Karpas-422 (cell line): ENCODE measurements around the gene CTIF. TPM values are rescaled to one million over a fixed set of nuclear protein-coding genes. Genes with fewer than 3 reads are reported as not detected.

Experiments used
- DNase-seq: peaks from one replicate; pipeline ENCODE4 v3.0.0-alpha.2; 2015
- H2AFZ ChIP-seq: fragments of 200-600 bp; sonication (generic); 2 replicates; pipeline ENCODE4 v1.6.1; 2014; ENCODE audit warnings: antibody characterized with exemption, low read length, mixed read lengths
- H3K27ac ChIP-seq: fragments of 200-600 bp; sonication (generic); 2 replicates; pipeline ENCODE4 v1.5.1; 2014; ENCODE audit warnings: mild to moderate bottlenecking, low read length, moderate library complexity
- H3K27me3 ChIP-seq: fragments of 200-600 bp; sonication (generic); 2 replicates; pipeline ENCODE4 v1.6.1; 2014; ENCODE audit warnings: low read length, mixed read lengths
- H3K36me3 ChIP-seq: fragments of 200-600 bp; sonication (generic); 2 replicates; pipeline ENCODE4 v1.6.1; 2014; ENCODE audit warnings: low read length, mixed read lengths; ENCODE audit not compliant: insufficient read depth
- H3K4me1 ChIP-seq: fragments of 200-600 bp; sonication (generic); 2 replicates; pipeline ENCODE4 v1.6.1; 2014; ENCODE audit warnings: mild to moderate bottlenecking, low read length, mixed read lengths
- H3K4me2 ChIP-seq: fragments of 200-600 bp; sonication (generic); 2 replicates; pipeline ENCODE4 v1.6.1; 2014; ENCODE audit warnings: low read length, low read depth, mild to moderate bottlenecking; ENCODE audit not compliant: poor library complexity, severe bottlenecking
- H3K4me3 ChIP-seq: fragments of 200-600 bp; sonication (generic); 2 replicates; pipeline ENCODE4 v1.5.1; 2014; ENCODE audit warnings: mild to moderate bottlenecking, antibody characterized with exemption, low read length, mixed read lengths
- H3K79me2 ChIP-seq: fragments of 200-600 bp; sonication (generic); 2 replicates; pipeline ENCODE4 v1.6.1; 2014; ENCODE audit warnings: mild to moderate bottlenecking, low read length, mixed read lengths
- H3K9ac ChIP-seq: fragments of 200-600 bp; sonication (generic); 2 replicates; pipeline ENCODE4 v1.6.0; 2014; ENCODE audit warnings: low read length
- H3K9me2 ChIP-seq: fragments of 200-600 bp; sonication (generic), shearing (Covaris generic); replicated peaks from 2 replicates; pipeline ENCODE4 v1.6.0; 2014; ENCODE audit warnings: mild to moderate bottlenecking, low read length, moderate library complexity; ENCODE audit not compliant: insufficient read depth
- H3K9me3 ChIP-seq: fragments of 300-700, 200-600 bp; sonication (generic); 2 replicates; pipeline ENCODE4 v1.6.1; 2014; ENCODE audit warnings: low read length, mixed read lengths
- H4K20me1 ChIP-seq: fragments of 200-600 bp; sonication (generic); 2 replicates; pipeline ENCODE4 v1.6.1; 2014; ENCODE audit warnings: mild to moderate bottlenecking, antibody characterized with exemption, low read length, low read depth; ENCODE audit not compliant: insufficient read depth
- total RNA-seq: library from RNA; depleted of rRNA; stranded (reverse); fragments of >200 nt; shearing (Covaris generic); gene quantifications from 2 replicates; pipeline ENCODE4 v1.2.3, GENCODE V29; 2014; ENCODE audit warnings: low replicate concordance

Gene CTIF
- total RNA-seq, 1 experiment from 2014 or later = 0.60 TPM

DNA sequence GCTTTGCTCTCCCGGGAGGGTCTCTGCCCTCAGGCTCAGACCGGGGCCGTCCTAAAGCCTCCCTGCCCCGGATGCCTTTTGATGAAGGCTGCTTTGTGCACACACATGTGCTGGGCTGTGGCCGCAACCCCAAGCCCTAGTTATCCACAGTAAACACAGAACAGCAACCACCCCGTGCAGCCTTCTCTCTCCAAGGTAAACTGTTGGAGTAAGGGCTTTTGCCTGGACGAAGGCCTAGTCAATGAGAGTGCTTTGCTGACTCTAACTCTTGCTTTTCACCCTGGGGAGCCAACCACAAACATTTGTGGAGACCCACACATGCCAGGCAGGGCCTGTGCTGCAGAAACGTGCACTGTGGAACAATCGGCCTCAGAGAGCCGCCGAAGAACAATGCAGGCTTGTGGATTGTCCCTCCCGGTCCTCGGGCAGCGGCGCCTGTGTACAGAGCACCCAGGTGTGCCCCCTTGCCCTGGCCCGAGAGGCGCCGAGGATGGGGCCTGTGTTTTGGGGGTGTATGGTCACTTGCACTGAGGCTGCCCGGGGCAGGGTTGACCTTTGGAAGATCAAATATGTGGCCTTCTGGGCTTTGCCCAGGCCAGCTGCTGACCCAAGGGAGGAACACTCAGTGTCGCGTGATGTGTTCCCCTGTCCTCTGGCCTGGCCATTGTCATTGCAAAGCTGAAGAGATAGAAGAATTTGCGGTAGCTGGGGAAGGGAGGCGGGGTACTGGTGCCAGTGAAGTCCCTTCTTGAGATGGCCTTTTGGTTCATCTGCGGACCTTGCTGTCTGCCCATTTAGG is 37.0 kb downstream of the CTIF start:
- no peaks in the 10 kb centered on the region for H3K9me3 ChIP-seq
- no peaks in the 10 kb centered on the region for H3K79me2 ChIP-seq

DNA sequence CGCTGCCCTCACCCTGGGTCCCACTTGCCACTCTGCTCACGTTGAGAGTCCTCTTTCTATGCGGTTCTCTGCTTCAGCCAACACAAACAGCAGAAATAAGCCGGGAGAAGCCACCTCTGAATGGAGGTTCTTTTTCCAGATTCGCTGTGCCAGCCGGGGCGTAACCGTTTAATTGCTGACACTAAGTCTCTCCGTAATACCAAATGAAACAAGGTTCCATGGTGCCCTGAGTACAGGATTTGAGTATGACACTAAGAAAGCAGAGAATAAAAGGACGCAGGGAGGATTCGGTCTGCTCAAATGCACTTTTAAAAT is 37.6 kb downstream of the CTIF start:
- Histone ChIP-seq H3K36me3 (no peaks in the 10 kb centered on the region), H3K9ac (no peak overlapping the region), H4K20me1 (0 out of 2 replicates have a peak, but pooled peaks cover 2% of the 10 kb centered on the region), H3K79me2 (no peaks in the 10 kb centered on the region), H3K27ac (no peak overlapping the region), H3K4me3 (no peak overlapping the region), H3K9me2 (no peaks in the 10 kb centered on the region), H3K27me3 (no peaks in the 10 kb centered on the region), H2AFZ (no peak overlapping the region), H3K4me1 (no peaks in the 10 kb centered on the region), H3K4me2 (no peak overlapping the region), H3K9me3 (no peaks in the 10 kb centered on the region)
- DNase-seq = no peak

More for the DNA sequence above, 37.0 kb downstream of the CTIF start:
- H3K27ac ChIP-seq = no peak overlapping the region
- no peaks in the 10 kb centered on the region for H3K27me3 ChIP-seq
- no peak overlapping the region for H3K4me3 ChIP-seq
- no peak overlapping the region for H3K4me2 ChIP-seq
- H3K36me3 ChIP-seq = no peaks in the 10 kb centered on the region
- H2AFZ ChIP-seq = no peak overlapping the region
- no peak for DNase-seq
- no peak overlapping the region for H3K9ac ChIP-seq
- H3K4me1 ChIP-seq = no peaks in the 10 kb centered on the region
- no peaks in the 10 kb centered on the region for H4K20me1 ChIP-seq
- H3K9me2 ChIP-seq = no peaks in the 10 kb centered on the region

DNA sequence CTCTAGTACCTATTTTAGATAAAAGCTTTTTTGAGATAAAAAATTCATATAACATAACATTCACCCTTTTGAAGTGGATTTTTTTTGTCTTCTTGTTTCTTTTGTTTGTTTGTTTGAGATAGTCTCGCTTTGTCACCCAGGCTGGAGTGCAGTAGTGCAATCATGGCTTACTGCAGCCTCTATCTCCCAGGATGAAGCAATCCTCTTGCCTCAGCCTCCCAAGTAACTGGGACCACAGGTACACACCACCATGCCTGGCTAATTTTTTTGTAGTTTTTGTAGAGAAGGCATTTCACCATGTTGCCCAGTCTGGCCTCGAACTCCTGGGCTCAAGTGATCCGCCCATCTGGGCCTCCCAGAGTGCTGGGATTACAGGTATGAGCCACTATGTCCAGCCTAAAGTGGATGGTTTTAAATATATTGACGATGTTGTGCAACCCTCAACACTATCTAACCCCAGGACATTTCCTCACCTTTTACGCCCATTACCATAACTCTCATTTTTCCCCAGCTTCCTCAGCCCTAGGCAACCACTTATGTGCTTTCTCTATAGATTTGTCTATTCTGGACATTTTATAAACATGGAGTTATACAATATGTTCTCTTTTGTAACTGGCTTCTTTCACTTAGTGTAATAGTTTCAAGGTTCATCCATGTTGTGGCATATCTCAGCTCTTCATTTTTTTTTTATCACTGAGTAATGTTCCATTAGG is 38.8 kb downstream of the CTIF start:
- H2AFZ ChIP-seq = no peak overlapping the region
- H3K9ac ChIP-seq = no peak overlapping the region
- H3K27me3 ChIP-seq = no peaks in the 10 kb centered on the region
- H3K4me2 ChIP-seq = no peak overlapping the region
- 0 out of 2 replicates have a peak, but pooled peaks cover 4% of the 10 kb centered on the region for H4K20me1 ChIP-seq
- no peak overlapping the region for H3K27ac ChIP-seq
- H3K79me2 ChIP-seq = no peaks in the 10 kb centered on the region
- no peak overlapping the region for H3K4me3 ChIP-seq
- H3K36me3 ChIP-seq = no peaks in the 10 kb centered on the region
- H3K9me3 ChIP-seq = no peaks in the 10 kb centered on the region
- no peaks in the 10 kb centered on the region for H3K4me1 ChIP-seq
- no peaks in the 10 kb centered on the region for H3K9me2 ChIP-seq
- no peak for DNase-seq

DNA sequence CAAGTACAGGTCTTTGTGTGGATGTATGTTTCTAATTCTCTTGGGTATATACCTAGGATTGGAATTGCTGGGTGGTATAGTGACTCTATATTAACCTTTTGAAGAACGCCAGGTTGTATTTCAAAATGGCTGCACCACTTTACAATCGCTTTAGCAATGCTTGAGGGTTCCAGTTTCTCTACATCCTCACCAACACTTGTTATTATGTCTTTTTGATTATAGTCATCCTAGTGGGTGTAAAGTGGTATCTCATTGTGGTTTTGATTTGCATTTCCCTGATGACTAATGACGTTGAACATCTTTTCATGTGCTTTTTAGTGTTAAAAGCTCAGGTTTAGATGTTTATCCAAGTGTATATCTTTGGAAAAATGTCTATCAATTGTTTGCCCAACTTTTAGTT is 39.5 kb downstream of the CTIF start:
- Histone ChIP-seq H3K79me2 (no peaks in the 10 kb centered on the region), H2AFZ (no peak overlapping the region)
- DNase-seq = no peak

DNA sequence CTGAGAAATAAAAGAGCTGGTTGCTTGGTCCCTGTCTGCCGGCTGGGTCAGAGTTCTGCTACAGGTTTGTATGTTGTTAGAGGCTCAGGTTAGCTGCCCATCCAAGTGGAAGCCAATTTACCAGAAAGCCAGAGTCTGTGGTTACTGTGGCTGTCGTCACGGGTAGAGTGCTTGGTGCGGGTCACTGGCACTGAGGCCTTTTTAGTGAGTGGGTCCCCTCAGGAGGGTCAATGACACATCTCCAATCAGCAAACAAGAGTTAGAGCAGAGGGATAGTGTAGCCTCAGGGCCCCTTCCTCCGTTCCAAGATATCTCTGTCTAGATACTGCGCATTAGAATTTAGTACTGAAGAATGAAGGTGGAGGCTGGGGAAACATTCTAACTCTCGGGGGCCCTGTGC is 41.2 kb downstream of the CTIF start:
- H2AFZ ChIP-seq = no peak overlapping the region
- no peaks in the 10 kb centered on the region for H3K36me3 ChIP-seq
- no peak overlapping the region for H3K9ac ChIP-seq
- no peak overlapping the region for H3K4me3 ChIP-seq
- H3K4me1 ChIP-seq = no peaks in the 10 kb centered on the region
- no peaks in the 10 kb centered on the region for H3K9me2 ChIP-seq
- H3K9me3 ChIP-seq = no peaks in the 10 kb centered on the region
- no peaks in the 10 kb centered on the region for H3K79me2 ChIP-seq
- H4K20me1 ChIP-seq = 0 out of 2 replicates have a peak, but pooled peaks cover 6% of the 10 kb centered on the region
- DNase-seq = no peak
- H3K27ac ChIP-seq = no peak overlapping the region
- H3K27me3 ChIP-seq = no peaks in the 10 kb centered on the region
- H3K4me2 ChIP-seq = no peak overlapping the region

More for the DNA sequence above, 39.5 kb downstream of the CTIF start:
- Histone ChIP-seq H3K4me3 (no peak overlapping the region), H3K9me2 (no peaks in the 10 kb centered on the region), H3K36me3 (no peaks in the 10 kb centered on the region), H3K27ac (no peak overlapping the region), H3K4me1 (no peaks in the 10 kb centered on the region), H3K4me2 (no peak overlapping the region), H4K20me1 (0 out of 2 replicates have a peak, but pooled peaks cover 4% of the 10 kb centered on the region), H3K9me3 (no peaks in the 10 kb centered on the region), H3K9ac (no peak overlapping the region), H3K27me3 (no peaks in the 10 kb centered on the region)

DNA sequence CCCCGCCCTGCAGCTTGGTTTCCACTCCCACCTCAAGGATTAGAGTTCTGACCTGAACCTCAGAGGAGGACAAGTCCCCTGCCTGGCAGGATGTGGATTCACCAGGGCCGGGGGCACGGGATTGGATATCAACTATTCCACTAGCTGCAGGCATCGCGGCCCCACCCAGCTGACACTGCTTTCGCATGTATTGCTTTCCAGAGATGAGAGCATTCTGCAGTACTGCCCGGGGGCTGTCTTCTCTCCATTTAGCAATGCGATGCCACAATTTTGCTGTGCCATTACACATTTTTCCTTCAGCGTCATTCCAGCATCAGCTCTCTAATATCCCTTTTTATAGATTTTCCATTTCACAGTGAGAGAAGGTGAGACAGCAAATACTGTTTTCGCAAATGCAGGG is 42.0 kb downstream of the CTIF start:
- no peaks in the 10 kb centered on the region for H3K4me1 ChIP-seq
- no peak overlapping the region for H3K27ac ChIP-seq
- H3K9ac ChIP-seq = no peak overlapping the region
- H3K4me2 ChIP-seq = no peak overlapping the region
- no peak overlapping the region for H3K4me3 ChIP-seq
- DNase-seq = no peak
- no peaks in the 10 kb centered on the region for H3K9me3 ChIP-seq
- H3K36me3 ChIP-seq = no peaks in the 10 kb centered on the region
- H3K79me2 ChIP-seq = no peaks in the 10 kb centered on the region
- H3K27me3 ChIP-seq = no peaks in the 10 kb centered on the region
- no peaks in the 10 kb centered on the region for H3K9me2 ChIP-seq
- H2AFZ ChIP-seq = no peak overlapping the region
- H4K20me1 ChIP-seq = 0 out of 2 replicates have a peak, but pooled peaks cover 6% of the 10 kb centered on the region

DNA sequence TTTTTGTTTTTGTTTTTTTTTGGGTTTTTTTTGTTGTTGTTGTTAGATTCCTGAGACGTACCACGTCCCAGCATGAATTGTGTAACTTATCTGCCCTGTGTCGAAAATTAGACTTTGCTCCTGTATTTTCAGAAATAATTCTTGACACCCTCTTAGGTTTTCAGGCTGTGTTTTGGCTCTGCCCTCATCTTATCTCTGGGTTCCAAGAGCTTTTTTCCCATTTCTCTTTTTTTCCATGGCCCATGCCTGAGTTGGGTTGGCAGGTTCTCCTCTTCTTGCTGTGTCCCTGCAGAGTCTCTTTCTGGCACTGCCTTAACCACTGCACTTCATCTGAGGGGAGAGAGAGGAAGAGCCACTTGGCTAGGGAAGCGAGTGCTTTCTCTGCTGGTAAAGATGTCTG is 42.4 kb downstream of the CTIF start:
- Histone ChIP-seq H2AFZ (no peak overlapping the region), H3K4me3 (no peak overlapping the region), H3K27ac (no peak overlapping the region), H3K4me2 (no peak overlapping the region), H3K9me3 (no peaks in the 10 kb centered on the region), H3K9me2 (no peaks in the 10 kb centered on the region), H3K36me3 (no peaks in the 10 kb centered on the region), H3K79me2 (no peaks in the 10 kb centered on the region), H3K9ac (no peak overlapping the region), H3K27me3 (no peaks in the 10 kb centered on the region), H3K4me1 (no peaks in the 10 kb centered on the region), H4K20me1 (0 out of 2 replicates have a peak, but pooled peaks cover 6% of the 10 kb centered on the region)
- DNase-seq = no peak

DNA sequence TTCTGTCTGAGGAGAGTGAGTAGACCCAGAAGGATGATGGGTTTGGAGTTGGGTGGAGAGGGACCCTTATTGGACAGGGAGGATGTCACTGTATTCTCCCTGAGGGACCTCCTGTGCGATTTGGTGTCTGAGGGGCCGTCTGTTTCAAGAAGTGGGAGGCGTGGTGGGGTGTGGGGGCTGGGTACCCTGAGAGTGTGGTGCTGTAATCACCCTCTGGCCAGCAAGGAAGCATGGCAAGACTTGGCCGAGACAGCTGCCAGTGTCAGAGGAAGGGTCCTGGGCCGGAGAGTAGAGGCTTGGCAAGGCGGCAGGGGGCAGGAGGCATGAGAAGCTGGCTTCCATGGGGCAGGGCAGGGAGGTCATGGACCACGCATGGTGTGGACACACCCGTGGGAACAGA is 43.1 kb downstream of the CTIF start:
- no peaks in the 10 kb centered on the region for H3K27me3 ChIP-seq
- no peak overlapping the region for H3K9ac ChIP-seq
- H3K9me3 ChIP-seq = no peaks in the 10 kb centered on the region
- 0 out of 2 replicates have a peak, but pooled peaks cover 6% of the 10 kb centered on the region for H4K20me1 ChIP-seq
- no peaks in the 10 kb centered on the region for H3K4me1 ChIP-seq
- no peak overlapping the region for H3K4me2 ChIP-seq
- no peaks in the 10 kb centered on the region for H3K9me2 ChIP-seq
- H2AFZ ChIP-seq = no peak overlapping the region
- H3K79me2 ChIP-seq = no peaks in the 10 kb centered on the region
- no peak overlapping the region for H3K27ac ChIP-seq
- H3K36me3 ChIP-seq = no peaks in the 10 kb centered on the region
- no peak for DNase-seq
- H3K4me3 ChIP-seq = no peak overlapping the region
